B cell (primary cell): ENCODE results near the gene CAMK2D.

ENCODE experiments used
- CTCF ChIP-seq: fragments of 200-600 bp; IDR thresholded peaks from one replicate; pipeline ENCODE4 v1.8.0; 2022; ENCODE audit warnings: antibody characterized with exemption, mild to moderate bottlenecking
- EZH2 ChIP-seq: IDR thresholded peaks from 2 replicates; pipeline ENCODE4 v1.6.1; 2012; ENCODE audit warnings: borderline replicate concordance, low read depth, mild to moderate bottlenecking, moderate library complexity, low read length; ENCODE audit not compliant: insufficient read depth, poor library complexity, severe bottlenecking

- TF ChIP-seq CTCF = no peak
- TF ChIP-seq EZH2 = no peak
These were observed 124.2 kb downstream of the CAMK2D start for GRCh38 chr4:113637363-113637762.
